ENCODE results near the gene MS4A12. TPM values are rescaled to one million over a fixed set of nuclear protein-coding genes. Genes with fewer than 3 reads are reported as not detected.
"Not testable (repeated sequence)": the region's sequence is repeated elsewhere in the genome, so short reads cannot be mapped to it uniquely, and the experiment has no call there.

The MS4A12 gene
- total RNA-seq, 1 experiment from 2014 or later, result not detected

DNA sequence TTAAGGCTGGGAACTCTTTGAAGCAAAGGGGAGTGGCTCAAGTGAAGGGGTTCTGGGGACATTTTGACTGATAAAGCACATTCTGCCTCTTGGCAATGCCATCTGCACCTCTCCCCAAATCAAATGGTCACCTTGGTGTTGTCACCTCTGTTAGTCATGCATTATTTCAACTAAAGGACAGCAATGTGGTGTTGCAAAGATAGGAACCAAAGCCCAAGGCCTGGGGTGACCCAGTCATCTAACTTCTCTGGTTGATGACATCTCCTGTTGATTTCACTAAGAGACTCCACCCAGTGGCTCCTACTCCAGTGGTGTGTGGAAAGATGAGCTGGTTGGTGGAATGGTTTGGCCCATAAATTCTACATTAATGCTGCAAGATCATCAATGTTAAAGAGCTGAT is 44.7 kb upstream of the MS4A12 start:
- H3K9ac ChIP-seq (ENCODE audit: extremely low read depth, insufficient read length, low read length), result no peak overlapping the region

DNA sequence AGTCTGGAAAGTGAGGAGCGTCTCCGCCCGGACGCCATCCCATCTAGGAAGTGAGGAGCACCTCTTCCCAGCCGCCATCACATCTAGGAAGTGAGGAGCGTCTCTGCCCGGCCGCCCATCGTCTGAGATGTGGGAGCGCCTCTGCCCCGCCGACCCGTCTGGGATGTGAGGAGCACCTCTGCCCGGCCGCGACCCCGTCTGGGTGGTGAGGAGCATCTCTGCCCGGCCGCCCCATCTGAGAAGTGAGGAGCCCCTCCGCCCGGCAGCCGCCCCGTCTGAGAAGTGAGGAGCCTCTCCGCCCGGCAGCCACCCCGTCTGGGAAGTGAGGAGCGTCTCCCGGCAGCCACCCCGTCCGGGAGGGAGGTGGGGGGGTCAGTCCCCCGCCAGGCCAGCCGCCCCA is 41.4 kb upstream of the MS4A12 start:
- not testable (repeated sequence) for H2AK5ac ChIP-seq (ENCODE audit: insufficient read length, low read length); H3K9me3 ChIP-seq (ENCODE audit: control insufficient read depth, low read depth, low read length); H3K23ac ChIP-seq (ENCODE audit: insufficient read length, low read depth, low read length)

More for the DNA sequence above, 44.7 kb upstream of the MS4A12 start:
- Histone ChIP-seq H3K4me1 (ENCODE audit: insufficient read depth, low read length) (no peaks in the 10 kb centered on the region), H4K5ac (ENCODE audit: insufficient read length, low read depth, low read length) (no peak overlapping the region), H2BK120ac (ENCODE audit: low read depth, low read length, poor library complexity, severe bottlenecking) (no peak overlapping the region), H2AFZ (ENCODE audit: low read length) (no peak overlapping the region), H3K23ac (ENCODE audit: insufficient read length, low read depth, low read length) (no peak overlapping the region), H3K14ac (ENCODE audit: insufficient read depth, low read length) (no peak overlapping the region), H3K79me2 (ENCODE audit: insufficient read depth, low read length) (no peaks in the 10 kb centered on the region), H3K18ac (ENCODE audit: insufficient read length, low read depth, low read length) (no peak overlapping the region), H3K27me3 (ENCODE audit: insufficient read depth, low read length) (no peaks in the 10 kb centered on the region), H2BK20ac (ENCODE audit: low read depth, low read length, poor library complexity, severe bottlenecking) (no peak overlapping the region), H4K8ac (replicated peaks; ENCODE audit: insufficient read length, low read depth, low read length) (no peak overlapping the region), H4K20me1 (ENCODE audit: control insufficient read depth, insufficient read depth, insufficient read length) (no peaks in the 10 kb centered on the region), H3K56ac (ENCODE audit: insufficient read length, low read depth, low read length) (no peak overlapping the region), H3T11ph (ENCODE audit: low read length) (no peak overlapping the region), H2BK5ac (ENCODE audit: insufficient read length, low read length) (no peak overlapping the region), H3K4ac (ENCODE audit: low read depth, low read length) (no peak overlapping the region), H2AK5ac (ENCODE audit: insufficient read length, low read length) (no peak overlapping the region), H3K79me1 (ENCODE audit: insufficient read depth, low read depth, low read length, poor library complexity, severe bottlenecking) (no peaks in the 10 kb centered on the region), H2BK12ac (ENCODE audit: insufficient read length, low read depth, low read length) (no peak overlapping the region), H3K4me2 (ENCODE audit: insufficient read depth, insufficient read length, low read length) (no peak overlapping the region), H2BK15ac (ENCODE audit: low read depth, low read length) (no peak overlapping the region), H3K9me3 (ENCODE audit: control insufficient read depth, low read depth, low read length) (no peaks in the 10 kb centered on the region), H4K91ac (ENCODE audit: insufficient read length, low read depth, low read length) (no peak overlapping the region), H3K27ac (ENCODE audit: insufficient read length, low read depth, low read length) (no peak overlapping the region), H3K23me2 (ENCODE audit: insufficient read length, low read depth, low read length, poor library complexity, severe bottlenecking) (no peaks in the 10 kb centered on the region)
- TF ChIP-seq CTCF (conservative IDR thresholded peaks at IDR 0.05), result no peak
- peaks cover 4 to 9% (median 7%) of the 10 kb centered on the region in 3 experiments; a peak in 6 of 7 replicates for H3K36me3 Mint-ChIP-seq (ENCODE audit: insufficient read depth in 1 of 3, low read depth in 3 of 3)
- DNase-seq, result no peak
- no peak overlapping the region for H3K4me3 Mint-ChIP-seq
- no peaks in the 10 kb centered on the region for H3K4me1 Mint-ChIP-seq
- H3K9me3 Mint-ChIP-seq, result peaks cover 13 to 16% of the 10 kb centered on the region in 2 experiments
- H3K27ac Mint-ChIP-seq, result no peak overlapping the region
- peaks cover 22% of the 10 kb centered on the region for H3K27me3 Mint-ChIP-seq (ENCODE audit: low read depth)

More for the DNA sequence above, 41.4 kb upstream of the MS4A12 start:
- H4K20me1 ChIP-seq (ENCODE audit: control insufficient read depth, insufficient read depth, insufficient read length); H2BK12ac ChIP-seq (ENCODE audit: insufficient read length, low read depth, low read length); H3K27ac ChIP-seq (ENCODE audit: insufficient read length, low read depth, low read length); H4K5ac ChIP-seq (ENCODE audit: insufficient read length, low read depth, low read length); H3K9ac ChIP-seq (ENCODE audit: extremely low read depth, insufficient read length, low read length); H2BK5ac ChIP-seq (ENCODE audit: insufficient read length, low read length); H3K4me2 ChIP-seq (ENCODE audit: insufficient read depth, insufficient read length, low read length); H3K18ac ChIP-seq (ENCODE audit: insufficient read length, low read depth, low read length); H3K4me3 Mint-ChIP-seq; H3K27me3 ChIP-seq (ENCODE audit: insufficient read depth, low read length); H3K79me2 ChIP-seq (ENCODE audit: insufficient read depth, low read length); H4K8ac ChIP-seq (replicated peaks; ENCODE audit: insufficient read length, low read depth, low read length); H3K4ac ChIP-seq (ENCODE audit: low read depth, low read length); H3K79me1 ChIP-seq (ENCODE audit: insufficient read depth, low read depth, low read length, poor library complexity, severe bottlenecking); H3K27ac Mint-ChIP-seq; H2AFZ ChIP-seq (ENCODE audit: low read length); H3K36me3 Mint-ChIP-seq (ENCODE audit: insufficient read depth in 1 of 3, low read depth in 3 of 3); H2BK20ac ChIP-seq (ENCODE audit: low read depth, low read length, poor library complexity, severe bottlenecking); H3T11ph ChIP-seq (ENCODE audit: low read length); H3K23me2 ChIP-seq (ENCODE audit: insufficient read length, low read depth, low read length, poor library complexity, severe bottlenecking); H3K4me1 Mint-ChIP-seq; H4K91ac ChIP-seq (ENCODE audit: insufficient read length, low read depth, low read length); H3K56ac ChIP-seq (ENCODE audit: insufficient read length, low read depth, low read length); H3K14ac ChIP-seq (ENCODE audit: insufficient read depth, low read length); DNase-seq; H2BK15ac ChIP-seq (ENCODE audit: low read depth, low read length); H2BK120ac ChIP-seq (ENCODE audit: low read depth, low read length, poor library complexity, severe bottlenecking); H3K4me1 ChIP-seq (ENCODE audit: insufficient read depth, low read length): not testable (repeated sequence)
- WGBS (ENCODE audit: extremely low coverage, insufficient read length, low lambda C conversion rate), result no CpG with 5 or more reads among the region's 32 CpGs
- Mint-ChIP-seq H3K9me3 (peaks cover 13 to 16% of the 10 kb centered on the region in 2 experiments), H3K27me3 (ENCODE audit: low read depth) (peaks cover 13% of the 10 kb centered on the region)

All from H9 (cell line).